GM18909 (cell line): ENCODE results near the gene ZNF560.

Experiments
- ATAC-seq: cut with Tn5 transposase; IDR thresholded peaks from one replicate; pipeline ENCODE4 v1.9.1; 2021; ENCODE audit warnings: mild to moderate bottlenecking; ENCODE audit not compliant: unreplicated experiment, poor library complexity

The ZNF560 gene

DNA sequence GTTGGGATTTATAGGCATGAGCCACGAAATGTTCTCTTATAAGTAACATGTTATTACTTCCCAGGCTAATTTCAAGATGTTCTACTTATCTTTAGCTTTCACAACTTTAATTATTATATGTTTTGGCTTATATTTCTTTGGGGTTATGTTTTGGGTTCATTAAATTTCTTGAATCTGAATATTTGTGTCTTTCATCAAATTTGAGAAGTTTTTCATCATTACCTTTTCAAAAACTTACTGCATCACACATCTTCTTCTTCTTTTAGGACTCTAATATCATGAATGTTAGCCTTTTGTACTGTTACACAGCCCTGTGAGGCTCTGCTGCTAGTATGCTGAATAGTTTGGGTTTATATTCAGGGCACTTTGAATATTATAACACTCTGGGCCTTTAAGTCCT lies 53.4 kb downstream of the ZNF560 start:
- no peak for ATAC-seq

DNA sequence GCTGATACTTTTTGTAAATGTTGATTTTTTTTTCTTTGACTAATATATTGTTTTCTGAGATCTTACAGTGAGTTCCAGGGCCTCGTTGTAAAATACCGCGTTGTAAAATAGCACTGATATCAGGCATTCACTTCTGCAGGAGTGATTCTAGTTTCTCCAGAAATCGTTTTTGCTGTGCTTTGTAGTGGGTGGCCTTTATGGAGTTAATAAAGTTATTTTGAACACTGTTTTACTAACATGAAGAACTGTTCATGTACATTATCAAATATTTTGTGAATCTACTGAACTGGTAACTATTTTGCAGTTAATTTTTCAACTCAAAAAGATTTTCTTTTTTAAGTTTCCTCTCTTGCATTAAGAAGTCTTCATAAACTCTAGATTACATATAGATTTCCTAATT lies 62.1 kb downstream of the ZNF560 start:
- ATAC-seq = no peak

DNA sequence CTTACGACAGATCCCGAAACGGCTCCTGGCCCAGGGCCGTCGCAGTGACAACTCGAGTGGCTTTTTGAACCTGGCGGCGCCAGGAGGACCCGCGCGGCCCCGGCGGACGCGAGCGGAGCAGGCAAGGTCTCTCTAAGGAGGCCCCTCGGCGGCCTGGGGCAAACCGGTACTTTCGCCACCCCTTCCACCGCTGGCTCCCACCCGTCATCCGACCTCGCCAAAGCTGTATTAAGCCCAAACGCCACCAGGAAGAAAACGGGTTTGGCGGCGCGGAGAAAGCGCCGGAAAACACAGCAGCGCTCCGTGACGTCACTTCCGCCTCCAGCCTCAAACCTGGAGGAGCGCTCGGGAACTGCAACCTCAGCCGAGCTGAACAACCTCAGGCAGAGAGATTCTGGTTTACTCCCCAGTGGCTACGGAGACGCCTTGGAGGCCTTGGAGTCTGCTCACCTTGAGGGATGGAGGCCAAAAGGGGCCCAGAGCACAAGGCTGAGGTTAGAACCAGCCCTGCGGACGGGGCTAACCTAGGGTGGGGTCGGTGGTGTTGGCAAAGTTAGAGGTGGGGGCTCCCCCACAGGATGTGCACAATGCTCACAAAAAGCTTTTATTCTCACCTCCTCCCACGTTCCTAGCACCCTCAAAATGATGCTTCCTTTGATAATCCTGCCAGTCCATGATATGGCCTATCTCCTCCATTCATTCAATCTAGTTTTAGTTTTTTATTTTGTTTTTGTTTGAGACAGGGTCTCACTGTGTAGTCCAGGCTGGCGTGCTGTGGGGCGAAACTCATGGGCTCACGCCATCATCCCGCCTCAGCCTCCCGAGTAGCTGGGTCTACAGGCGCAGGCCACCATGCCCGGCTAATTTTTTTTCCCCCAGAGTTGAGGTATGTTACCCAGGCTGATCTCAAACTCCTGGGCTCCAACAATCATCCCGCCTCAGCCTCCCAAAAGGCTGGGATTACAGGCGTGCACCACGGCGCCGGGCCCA lies 62.8 kb downstream of the ZNF560 start, which contains the start of gene ZNF266:
ZNF266 (minus strand) TSS at position 295 of the 990 bp plus-strand sequence. CDS start 15,484 bp downstream, outside the sequence.
- peak; percentile 86 for ATAC-seq

DNA sequence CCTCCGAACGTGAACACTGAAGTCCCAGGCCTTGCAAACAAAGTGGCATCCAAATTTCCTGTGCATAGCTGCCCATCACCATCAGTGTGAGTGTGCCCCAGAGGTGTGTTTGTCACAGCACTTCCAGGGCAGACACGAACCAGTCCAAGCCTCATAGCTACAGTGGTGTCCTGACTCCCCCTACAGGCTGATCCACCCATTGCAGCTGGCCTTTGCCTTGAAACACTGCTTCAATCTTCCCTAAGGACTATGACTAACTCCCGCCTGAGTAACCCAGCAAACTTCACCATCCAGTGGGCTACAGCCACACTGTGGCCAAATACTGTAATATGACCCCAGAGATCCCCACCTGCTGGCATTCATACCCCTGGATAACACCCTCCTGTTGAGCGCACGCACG lies 66.9 kb downstream of the ZNF560 start:
- ATAC-seq = no peak

DNA sequence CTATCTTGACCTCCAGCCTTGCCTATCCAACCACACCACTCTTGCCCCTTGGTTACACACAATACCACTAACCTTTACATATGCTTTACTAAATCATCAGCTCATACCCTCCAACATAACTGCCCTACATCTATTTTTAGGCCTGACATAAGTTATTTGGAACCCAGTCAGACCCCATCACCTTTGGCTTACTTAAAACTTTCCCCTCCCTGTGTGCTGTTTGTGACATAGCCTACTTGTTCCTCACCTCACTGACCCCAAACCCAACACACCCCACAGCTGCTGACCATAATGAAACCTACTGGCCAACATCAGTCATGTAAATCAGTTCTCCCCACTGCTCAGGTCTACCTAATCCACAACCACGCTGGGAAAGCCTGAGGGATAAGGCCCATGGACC lies 68.0 kb downstream of the ZNF560 start:
- no peak for ATAC-seq

DNA sequence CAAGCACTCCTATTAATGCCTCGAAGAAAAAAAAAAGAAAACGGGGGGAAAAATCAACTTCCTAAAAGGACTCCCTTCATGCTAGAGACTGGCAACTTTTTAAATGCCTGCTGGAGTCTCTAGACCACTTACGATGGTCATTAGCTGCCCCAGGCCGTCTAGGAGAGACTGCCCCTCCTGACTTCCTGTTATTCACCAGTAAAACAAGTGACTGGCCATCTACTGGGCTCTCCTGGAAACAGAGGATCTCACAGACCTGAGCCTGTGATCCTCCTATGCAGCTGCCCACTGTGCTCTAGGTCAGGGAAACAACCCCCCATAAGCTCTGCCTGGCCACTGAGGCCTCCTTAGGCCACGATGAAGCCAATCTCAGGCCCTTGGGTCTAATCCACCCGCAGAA lies 70.5 kb downstream of the ZNF560 start:
- ATAC-seq = no peak
